ENCODE data around the gene REG1B.

- TF ChIP-seq POLR2A (IDR thresholded peaks at IDR 0.05) (no peak), CTCF (IDR thresholded peaks at IDR 0.05) (no peak)
Measured at GRCh38 chr2:79085382-79085781, 2.4 kb downstream of the REG1B start.
